GM23248 (cell line): ENCODE results near the gene ALDH4A1. TPM values are rescaled to one million over a fixed set of nuclear protein-coding genes. Genes with fewer than 3 reads are reported as not detected.

Experiments
- DNase-seq: peaks from one replicate; pipeline ENCODE4 v3.0.0-alpha.2; 2015
- H2AFZ ChIP-seq: fragments of 200-600 bp; sonication (generic); 2 replicates; pipeline ENCODE4 v1.6.1; 2016; ENCODE audit warnings: antibody characterized with exemption
- H3F3A ChIP-seq: fragments of 200-600 bp; sonication (generic); 2 replicates; pipeline ENCODE4 v1.6.1; 2016; ENCODE audit warnings: mild to moderate bottlenecking, antibody characterized with exemption, mixed run types; ENCODE audit not compliant: insufficient read depth
- H3K27ac ChIP-seq: fragments of 200-600 bp; sonication (generic); 2 replicates; pipeline ENCODE4 v1.5.1; 2016; ENCODE audit warnings: mild to moderate bottlenecking
- H3K27me3 ChIP-seq: fragments of 200-600 bp; sonication (generic); replicated peaks from 2 replicates; pipeline ENCODE4 v1.6.1; 2016; ENCODE audit warnings: mild to moderate bottlenecking; ENCODE audit not compliant: insufficient read depth
- H3K36me3 ChIP-seq: fragments of 200-600 bp; sonication (generic); 2 replicates; pipeline ENCODE4 v1.6.1; 2016; ENCODE audit warnings: low read depth, mild to moderate bottlenecking
- H3K4me1 ChIP-seq: fragments of 200-600 bp; sonication (generic); 2 replicates; pipeline ENCODE4 v1.6.1; 2016; ENCODE audit warnings: mild to moderate bottlenecking; ENCODE audit not compliant: insufficient read depth
- H3K4me2 ChIP-seq: fragments of 200-600 bp; sonication (generic); one replicate; pipeline ENCODE4 v1.6.1; 2016; ENCODE audit warnings: mild to moderate bottlenecking; ENCODE audit not compliant: unreplicated experiment
- H3K4me3 ChIP-seq: fragments of 200-600 bp; sonication (generic); 2 replicates; pipeline ENCODE4 v1.5.1; 2016; ENCODE audit warnings: mild to moderate bottlenecking
- H3K79me2 ChIP-seq: fragments of 200-600 bp; sonication (generic); 2 replicates; pipeline ENCODE4 v1.6.1; 2016; ENCODE audit warnings: mild to moderate bottlenecking; ENCODE audit not compliant: insufficient read depth
- H3K9ac ChIP-seq: fragments of 200-600 bp; sonication (generic); 2 replicates; pipeline ENCODE4 v1.6.1; 2016; ENCODE audit warnings: mild to moderate bottlenecking
- H3K9me2 ChIP-seq: fragments of 200-600 bp; sonication (generic); 2 replicates; pipeline ENCODE4 v1.6.1; 2016; ENCODE audit warnings: mixed run types, mild to moderate bottlenecking, moderate library complexity; ENCODE audit not compliant: insufficient read depth
- H3K9me3 ChIP-seq: fragments of 200-600 bp; sonication (generic); one replicate; pipeline ENCODE4 v1.6.1; 2017; ENCODE audit warnings: low read depth
- H4K20me1 ChIP-seq: fragments of 200-600 bp; sonication (generic); 2 replicates; pipeline ENCODE4 v1.6.0; 2016; ENCODE audit not compliant: insufficient read depth
- EZH2 ChIP-seq: fragments of 200-600 bp; sonication (generic); IDR thresholded peaks from 2 replicates; pipeline ENCODE4 v1.6.1; 2018; ENCODE audit warnings: antibody characterized with exemption, mild to moderate bottlenecking; ENCODE audit not compliant: insufficient read depth, poor library complexity, severe bottlenecking
- EZH2phosphoT487 ChIP-seq: fragments of 200-600 bp; sonication (generic); IDR thresholded peaks from 2 replicates; pipeline ENCODE4 v1.6.1; 2018; ENCODE audit warnings: antibody characterized with exemption, moderate library complexity, mild to moderate bottlenecking, low read depth; ENCODE audit not compliant: insufficient read depth
- WGBS, 2 experiments: methylation state at CpG; one replicate each; pipeline ENCODE4 v1.1.6; 2015 to 2017; ENCODE audit warnings: low lambda C conversion rate in 2 of 2, low coverage in 1 of 2; ENCODE audit errors: missing lambda C conversion rate in 2 of 2; 5-methylcytosine and 5-hydroxymethylcytosine counted together
- in situ Hi-C: fragments of 300-500 bp; cut with MboI; formaldehyde crosslinking; loops from 2 replicates; pipeline ENCODE4 v1.15.0; 2020
- polyA plus RNA-seq: library from polyadenylated mRNA; unstranded; fragments of >200 nt; fragmentation: Nextera tagmentation; extraction: Ambion mirVana; gene quantifications from 2 replicates; pipeline ENCODE4 v1.2.1, GENCODE V29; 2016
- total RNA-seq: library from RNA; depleted of rRNA; stranded (reverse); fragments of >200 nt; shearing (Covaris generic); gene quantifications from 2 replicates; pipeline ENCODE4 v1.2.3, GENCODE V29; 2014; rRNA removed

The ALDH4A1 gene, protein sequence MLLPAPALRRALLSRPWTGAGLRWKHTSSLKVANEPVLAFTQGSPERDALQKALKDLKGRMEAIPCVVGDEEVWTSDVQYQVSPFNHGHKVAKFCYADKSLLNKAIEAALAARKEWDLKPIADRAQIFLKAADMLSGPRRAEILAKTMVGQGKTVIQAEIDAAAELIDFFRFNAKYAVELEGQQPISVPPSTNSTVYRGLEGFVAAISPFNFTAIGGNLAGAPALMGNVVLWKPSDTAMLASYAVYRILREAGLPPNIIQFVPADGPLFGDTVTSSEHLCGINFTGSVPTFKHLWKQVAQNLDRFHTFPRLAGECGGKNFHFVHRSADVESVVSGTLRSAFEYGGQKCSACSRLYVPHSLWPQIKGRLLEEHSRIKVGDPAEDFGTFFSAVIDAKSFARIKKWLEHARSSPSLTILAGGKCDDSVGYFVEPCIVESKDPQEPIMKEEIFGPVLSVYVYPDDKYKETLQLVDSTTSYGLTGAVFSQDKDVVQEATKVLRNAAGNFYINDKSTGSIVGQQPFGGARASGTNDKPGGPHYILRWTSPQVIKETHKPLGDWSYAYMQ
- total RNA-seq (13.3 and 26.4 TPM in 2 replicates), polyA plus RNA-seq (10.9 and 11.2 TPM in 2 replicates)

DNA sequence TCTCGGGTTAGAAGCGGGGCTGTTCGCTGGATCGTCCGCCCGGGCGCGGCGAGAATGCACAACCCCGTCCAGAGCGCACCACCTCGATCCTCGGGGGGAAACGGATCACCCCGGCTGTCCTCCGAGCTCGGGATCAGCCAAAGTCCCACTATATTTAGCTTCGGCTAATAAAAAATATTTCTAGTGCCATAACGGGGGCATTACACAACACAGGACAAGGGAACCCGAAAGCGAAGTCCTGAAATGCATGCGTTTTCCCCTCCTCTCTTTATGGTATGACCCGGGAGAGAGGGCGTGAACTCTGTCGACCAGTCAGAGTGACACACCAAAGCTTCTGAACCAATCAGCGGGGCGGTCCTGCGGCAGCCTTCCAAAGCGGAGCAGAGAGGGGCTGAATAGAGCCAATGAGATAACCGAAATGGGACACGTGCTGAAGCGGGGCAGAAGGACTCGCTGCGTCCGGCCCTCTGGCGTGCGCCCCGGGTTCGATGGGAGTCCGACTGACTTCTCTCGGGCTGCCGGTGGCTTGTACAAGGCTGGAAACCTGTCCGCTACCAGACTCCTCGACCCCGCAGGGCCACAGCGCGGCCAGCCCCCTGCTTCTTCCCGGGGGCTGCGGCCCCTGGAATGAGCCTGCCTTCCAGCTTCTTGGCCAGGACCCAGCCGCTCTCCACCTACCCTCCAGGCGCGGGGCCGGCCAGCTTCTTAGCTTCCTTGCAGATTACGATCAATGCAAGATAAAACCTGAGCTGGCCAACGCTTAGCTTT lies at the start of gene ALDH4A1:
ALDH4A1 (minus strand) TSS at position 33 of the 768 bp plus-strand sequence; CDS start at position 1, 32 bp downstream.
- Histone ChIP-seq H2AFZ (peak within 1 kb of the TSS; percentile 91), H3K9me3 (no peaks in the 10 kb centered on the region), H3F3A (peaks cover 15% of the 10 kb centered on the region), H3K79me2 (no peaks in the 10 kb centered on the region), H3K27ac (peak within 1 kb of the TSS; percentile 83), H3K4me3 (peak within 1 kb of the TSS; percentile 86), H3K9ac (peak within 1 kb of the TSS; percentile 91), H4K20me1 (no peaks in the 10 kb centered on the region), H3K4me1 (peaks cover 10% of the 10 kb centered on the region), H3K27me3 (no peaks in the 10 kb centered on the region), H3K4me2 (peak within 1 kb of the TSS; percentile 79), H3K9me2 (no peaks in the 10 kb centered on the region), H3K36me3 (no peaks in the 10 kb centered on the region)
- TF ChIP-seq EZH2 (no peak), EZH2phosphoT487 (no peak)
- in situ Hi-C loops: loop anchor here (10.0 kb wide), 1 partner anchor 172 kb away; no protein-coding TSS in a partner anchor
- 1% methylated on average over 55 of the region's 55 CpGs for WGBS, 2 experiments
- peak; percentile 99 for DNase-seq

DNA sequence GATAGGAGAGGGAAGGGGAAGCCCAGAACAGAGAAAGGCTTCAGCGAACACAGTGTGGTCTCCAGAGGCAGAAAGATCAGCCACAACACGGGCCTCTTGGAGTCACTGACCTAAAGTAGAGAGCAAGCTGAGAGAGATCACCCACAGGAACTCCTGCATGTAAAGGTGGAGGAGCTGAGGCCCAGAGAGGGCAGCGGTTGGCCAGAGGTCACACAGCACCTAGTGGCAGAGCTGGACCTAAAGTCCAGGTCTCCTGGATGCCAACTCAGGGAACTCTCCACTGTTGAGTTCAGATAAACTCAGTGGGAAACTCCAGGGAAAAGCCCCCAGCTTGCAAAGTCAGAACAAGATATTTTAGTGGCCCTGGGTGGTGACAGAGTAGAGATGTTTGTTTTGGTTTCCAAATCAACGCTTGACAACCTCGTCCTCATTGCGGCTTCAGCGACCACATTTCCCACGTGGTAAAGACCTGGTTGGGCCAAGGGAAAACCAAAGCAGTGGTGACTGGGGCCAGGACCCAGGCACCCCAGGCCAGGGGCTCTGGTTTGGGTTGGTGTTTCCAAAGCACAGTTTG lies 49.5 kb upstream of the ALDH4A1 start:
- Histone ChIP-seq H3K27me3 (no peaks in the 10 kb centered on the region), H3K9me2 (no peaks in the 10 kb centered on the region), H3K4me1 (peaks cover 75% of the 10 kb centered on the region), H3F3A (peaks cover 54% of the 10 kb centered on the region), H3K4me2 (no peak overlapping the region), H3K36me3 (no peaks in the 10 kb centered on the region), H3K9ac (peak overlapping the region; percentile 78), H3K9me3 (no peaks in the 10 kb centered on the region), H4K20me1 (no peaks in the 10 kb centered on the region), H2AFZ (no peak overlapping the region), H3K27ac (peak overlapping the region; percentile 97), H3K4me3 (no peak overlapping the region), H3K79me2 (peaks cover 78% of the 10 kb centered on the region)
- 40 to 42% methylated on average over 8 of the region's 8 CpGs for WGBS, 2 experiments
- TF ChIP-seq EZH2: no peak
- TF ChIP-seq EZH2phosphoT487: no peak
- no peak for DNase-seq
- in situ Hi-C loops: no loop called here

DNA sequence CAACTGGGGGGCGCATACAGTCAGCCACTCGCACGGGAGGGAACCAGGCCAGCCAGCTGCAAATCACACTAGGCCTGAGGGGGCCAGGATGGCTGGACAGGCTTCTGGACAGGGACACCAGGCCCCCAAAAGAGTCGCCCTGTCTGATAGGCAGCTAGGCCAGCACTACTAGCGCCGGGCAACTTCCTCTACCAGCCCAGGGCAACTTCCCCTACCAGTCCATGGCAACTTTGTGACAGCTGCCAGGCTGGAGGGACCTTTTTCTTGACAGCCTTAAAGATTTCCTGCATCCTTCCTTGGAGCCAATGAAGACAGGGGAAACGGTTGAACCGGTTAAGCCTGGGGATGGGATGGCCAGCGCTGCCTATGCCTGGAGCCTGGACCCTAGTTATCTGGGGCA lies 49.1 kb upstream of the ALDH4A1 start:
- Histone ChIP-seq H3K36me3 (no peaks in the 10 kb centered on the region), H3F3A (peaks cover 59% of the 10 kb centered on the region), H4K20me1 (no peaks in the 10 kb centered on the region), H3K79me2 (peaks cover 83% of the 10 kb centered on the region), H3K4me2 (no peak overlapping the region), H3K27ac (peak overlapping the region; percentile 97), H2AFZ (peak overlapping the region; percentile 72), H3K4me1 (peaks cover 80% of the 10 kb centered on the region), H3K27me3 (no peaks in the 10 kb centered on the region), H3K9me2 (no peaks in the 10 kb centered on the region), H3K9ac (peak overlapping the region; percentile 78), H3K4me3 (0 out of 2 replicates have a peak overlapping the region, but pooled peaks have one; percentile 69), H3K9me3 (no peaks in the 10 kb centered on the region)
- TF ChIP-seq EZH2phosphoT487 (no peak), EZH2 (no peak)
- in situ Hi-C loops: no loop called here
- 84 to 88% methylated on average over 9 of the region's 9 CpGs for WGBS, 2 experiments
- no peak for DNase-seq

DNA sequence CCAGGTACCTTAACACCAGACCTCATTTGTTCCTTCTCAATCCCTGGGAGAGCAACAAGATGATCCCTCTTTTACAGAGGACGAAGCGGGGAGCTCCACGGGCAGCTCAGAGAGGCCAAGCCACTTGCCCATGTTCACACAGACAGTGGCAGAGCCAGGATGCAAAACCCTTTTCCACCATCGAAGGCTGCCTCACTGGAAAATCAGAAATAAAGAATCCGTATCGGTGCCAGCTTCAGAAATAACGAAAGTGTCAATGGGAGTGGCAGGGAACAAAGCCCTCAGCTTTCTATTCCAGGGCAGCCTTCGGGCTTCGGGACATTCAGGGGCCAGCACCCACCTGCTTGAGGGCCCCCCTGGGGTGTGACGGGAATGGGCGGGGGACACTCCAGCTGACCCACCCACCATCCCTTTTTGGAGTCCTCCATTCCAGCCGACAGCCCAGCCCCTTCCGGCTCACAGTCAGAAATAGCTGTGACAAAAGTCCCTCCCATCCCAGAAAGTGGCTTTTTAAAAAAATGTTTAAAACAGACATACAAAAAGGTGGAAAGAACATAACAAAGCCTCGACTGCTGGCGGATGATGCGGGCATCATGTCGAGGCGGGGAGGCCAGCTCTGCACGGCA lies 48.2 kb upstream of the ALDH4A1 start:
- H2AFZ ChIP-seq: peak overlapping the region; percentile 72
- H3K9ac ChIP-seq: peak overlapping the region; percentile 78
- H3K36me3 ChIP-seq: no peaks in the 10 kb centered on the region
- peaks cover 90% of the 10 kb centered on the region for H3K79me2 ChIP-seq
- peaks cover 80% of the 10 kb centered on the region for H3K4me1 ChIP-seq
- peak; percentile 53 for DNase-seq
- in situ Hi-C loops: no loop called here
- peaks cover 59% of the 10 kb centered on the region for H3F3A ChIP-seq
- peak overlapping the region; percentile 69 for H3K4me3 ChIP-seq
- WGBS, 2 experiments: 3 to 5% methylated on average over 19 of the region's 19 CpGs
- H3K9me2 ChIP-seq: no peaks in the 10 kb centered on the region
- H3K27me3 ChIP-seq: no peaks in the 10 kb centered on the region
- no peaks in the 10 kb centered on the region for H3K9me3 ChIP-seq
- peak overlapping the region; percentile 87 for H3K4me2 ChIP-seq
- H3K27ac ChIP-seq: peak overlapping the region; percentile 97
- TF ChIP-seq EZH2phosphoT487: no peak
- no peak for TF ChIP-seq EZH2
- no peaks in the 10 kb centered on the region for H4K20me1 ChIP-seq
